Measurements from ENCODE around the gene DENND1B. TPM values are rescaled to one million over a fixed set of nuclear protein-coding genes. Genes with fewer than 3 reads are reported as not detected.

Gene DENND1B
- polyA plus RNA-seq, 1 donor from 2014 or later: 12.4 TPM

GRCh38 chr1:197466813-197467212, 308.5 kb downstream of the DENND1B start:
- no peak for TF ChIP-seq MXI1 (conservative IDR thresholded peaks at IDR 0.05; ENCODE audit: poor library complexity, severe bottlenecking)
- TF ChIP-seq REST (IDR thresholded peaks at IDR 0.05; ENCODE audit: borderline replicate concordance): no peak
- no peak for TF ChIP-seq EP300 (conservative IDR thresholded peaks at IDR 0.05; ENCODE audit: poor library complexity, severe bottlenecking)
- TF ChIP-seq TAF1 (IDR thresholded peaks at IDR 0.05; ENCODE audit: low read depth): no peak
- TF ChIP-seq RAD21 (conservative IDR thresholded peaks at IDR 0.05): no peak
- no peak for TF ChIP-seq SMC3 (conservative IDR thresholded peaks at IDR 0.05; ENCODE audit: poor library complexity)
- TF ChIP-seq POLR2AphosphoS5 (IDR thresholded peaks at IDR 0.05): no peak
- TF ChIP-seq EZH2 (IDR thresholded peaks at IDR 0.05; ENCODE audit: borderline replicate concordance, insufficient read depth, low read length, poor library complexity, severe bottlenecking): no peak
- TF ChIP-seq, protein P1, sequence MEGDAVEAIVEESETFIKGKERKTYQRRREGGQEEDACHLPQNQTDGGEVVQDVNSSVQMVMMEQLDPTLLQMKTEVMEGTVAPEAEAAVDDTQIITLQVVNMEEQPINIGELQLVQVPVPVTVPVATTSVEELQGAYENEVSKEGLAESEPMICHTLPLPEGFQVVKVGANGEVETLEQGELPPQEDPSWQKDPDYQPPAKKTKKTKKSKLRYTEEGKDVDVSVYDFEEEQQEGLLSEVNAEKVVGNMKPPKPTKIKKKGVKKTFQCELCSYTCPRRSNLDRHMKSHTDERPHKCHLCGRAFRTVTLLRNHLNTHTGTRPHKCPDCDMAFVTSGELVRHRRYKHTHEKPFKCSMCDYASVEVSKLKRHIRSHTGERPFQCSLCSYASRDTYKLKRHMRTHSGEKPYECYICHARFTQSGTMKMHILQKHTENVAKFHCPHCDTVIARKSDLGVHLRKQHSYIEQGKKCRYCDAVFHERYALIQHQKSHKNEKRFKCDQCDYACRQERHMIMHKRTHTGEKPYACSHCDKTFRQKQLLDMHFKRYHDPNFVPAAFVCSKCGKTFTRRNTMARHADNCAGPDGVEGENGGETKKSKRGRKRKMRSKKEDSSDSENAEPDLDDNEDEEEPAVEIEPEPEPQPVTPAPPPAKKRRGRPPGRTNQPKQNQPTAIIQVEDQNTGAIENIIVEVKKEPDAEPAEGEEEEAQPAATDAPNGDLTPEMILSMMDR (IDR thresholded peaks at IDR 0.05; ENCODE audit: poor library complexity, severe bottlenecking): no peak
- H3K27me3 ChIP-seq (ENCODE audit: insufficient read depth, low read depth, low read length): no peaks in the 10 kb centered on the region
- no peaks in the 10 kb centered on the region for H3K9me3 ChIP-seq (ENCODE audit: low read length)
- H3F3A ChIP-seq (ENCODE audit: insufficient read depth, low read length, poor library complexity, severe bottlenecking): no peaks in the 10 kb centered on the region
- no peak overlapping the region for H3K4me3 ChIP-seq (ENCODE audit: low read length)
- H4K20me1 ChIP-seq (ENCODE audit: insufficient read depth): no peaks in the 10 kb centered on the region
- H3K27ac ChIP-seq (ENCODE audit: low read length): no peak overlapping the region
- H2AFZ ChIP-seq (ENCODE audit: low read depth, low read length): no peak overlapping the region
- no peaks in the 10 kb centered on the region for H3K9me2 ChIP-seq (ENCODE audit: insufficient read depth, low read length)
- H3K9ac ChIP-seq (ENCODE audit: low read length): no peak overlapping the region
- H3K36me3 ChIP-seq (ENCODE audit: insufficient read depth, low read length): no peaks in the 10 kb centered on the region
- no peak overlapping the region for H3K4me2 ChIP-seq (ENCODE audit: low read length)
- H3K79me2 ChIP-seq (replicated peaks; ENCODE audit: insufficient read depth, low read length): no peaks in the 10 kb centered on the region

DNA sequence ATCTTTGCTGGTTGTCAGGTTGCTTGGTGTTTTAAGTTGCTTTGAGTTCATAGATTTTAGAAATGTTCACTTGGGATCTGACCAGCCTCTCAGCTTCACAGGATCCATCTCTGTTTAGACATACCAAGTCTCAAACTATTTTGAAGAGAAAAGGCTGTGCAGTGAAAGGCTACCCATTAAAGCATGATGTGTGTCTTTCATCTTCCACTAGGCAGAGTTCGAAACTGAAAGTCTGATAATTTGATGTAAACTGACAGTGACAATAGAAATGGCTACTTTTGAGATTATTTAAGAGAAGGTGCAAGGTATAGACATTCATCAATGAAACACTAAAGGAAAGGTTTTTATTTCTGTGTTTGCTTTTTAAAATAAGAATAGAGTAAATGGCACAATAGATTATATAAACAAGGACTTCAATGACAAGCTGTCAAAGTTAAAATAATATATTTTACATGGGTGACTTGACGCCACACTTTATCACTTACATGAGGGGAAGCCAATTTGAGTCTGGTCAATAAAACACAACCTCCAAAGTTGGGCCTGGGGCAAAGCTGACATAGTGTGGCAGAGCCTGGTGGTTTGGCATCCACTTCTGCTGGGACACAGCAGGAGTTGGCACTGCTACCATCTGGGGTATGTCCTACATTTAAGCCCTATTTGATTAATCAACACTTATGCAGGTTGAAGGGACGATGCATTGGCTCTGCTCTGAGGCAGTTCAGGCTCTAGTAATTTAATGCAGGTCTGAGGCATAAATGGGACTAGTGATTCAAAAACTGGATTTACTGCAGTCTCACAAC, 309.6 kb downstream of the DENND1B start:
- TF ChIP-seq MXI1 (conservative IDR thresholded peaks at IDR 0.05; ENCODE audit: poor library complexity, severe bottlenecking) (no peak), EP300 (conservative IDR thresholded peaks at IDR 0.05; ENCODE audit: poor library complexity, severe bottlenecking) (no peak), TAF1 (IDR thresholded peaks at IDR 0.05; ENCODE audit: low read depth) (no peak), EZH2 (IDR thresholded peaks at IDR 0.05; ENCODE audit: borderline replicate concordance, insufficient read depth, low read length, poor library complexity, severe bottlenecking) (no peak), REST (IDR thresholded peaks at IDR 0.05; ENCODE audit: borderline replicate concordance) (no peak)
- TF ChIP-seq, protein P1 (IDR thresholded peaks at IDR 0.05; ENCODE audit: poor library complexity, severe bottlenecking): no peak
- no peaks in the 10 kb centered on the region for H4K20me1 ChIP-seq (ENCODE audit: insufficient read depth)

More for the DNA sequence above, 309.6 kb downstream of the DENND1B start:
- Histone ChIP-seq H3K79me2 (replicated peaks; ENCODE audit: insufficient read depth, low read length) (no peaks in the 10 kb centered on the region), H3K4me3 (ENCODE audit: low read length) (no peak overlapping the region), H3K27me3 (ENCODE audit: insufficient read depth, low read depth, low read length) (no peaks in the 10 kb centered on the region), H3K9ac (ENCODE audit: low read length) (no peak overlapping the region), H3K9me2 (ENCODE audit: insufficient read depth, low read length) (no peaks in the 10 kb centered on the region), H3K4me2 (ENCODE audit: low read length) (no peak overlapping the region), H3K36me3 (ENCODE audit: insufficient read depth, low read length) (no peaks in the 10 kb centered on the region), H3F3A (ENCODE audit: insufficient read depth, low read length, poor library complexity, severe bottlenecking) (no peaks in the 10 kb centered on the region), H2AFZ (ENCODE audit: low read depth, low read length) (no peak overlapping the region), H3K27ac (ENCODE audit: low read length) (no peak overlapping the region), H3K9me3 (ENCODE audit: low read length) (no peaks in the 10 kb centered on the region)

Measured in neural cell (in vitro differentiated cells).